Lower leg skin (tissue), 4 donors: ENCODE measurements around the gene CARS1. TPM values are rescaled to one million over a fixed set of nuclear protein-coding genes. Genes with fewer than 3 reads are reported as not detected.

ENCODE experiments used
- DNase-seq, 2 donors: peaks; one replicate each; pipeline ENCODE4 v3.0.0-alpha.2; 2019; ENCODE audit warnings: low spot score in 2 of 2
- H3K4me3 ChIP-seq: fragments of 200-600 bp; sonication (generic); 2 replicates; pipeline ENCODE4 v1.5.1; 2017; ENCODE audit warnings: mild to moderate bottlenecking, low read depth; ENCODE audit not compliant: poor library complexity, severe bottlenecking
- CTCF ChIP-seq, 3 donors: fragments of 450-650 bp; IDR thresholded peaks; one replicate each; pipeline ENCODE4 v1.5.1; 2016; ENCODE audit warnings: antibody characterized with exemption in 3 of 3, mild to moderate bottlenecking in 3 of 3, moderate library complexity in 2 of 3
- POLR2A ChIP-seq, 2 donors: fragments of 450-650 bp; IDR thresholded peaks; one replicate each; pipeline ENCODE4 v1.6.1; 2016 to 2017; ENCODE audit warnings: antibody characterized with exemption in 2 of 2, mild to moderate bottlenecking in 1 of 2, moderate library complexity in 1 of 2
- WGBS, 2 donors: methylation state at CpG; one replicate each; pipeline ENCODE4 v1.1.5; 2018; 5-methylcytosine and 5-hydroxymethylcytosine counted together
- intact Hi-C: fragments of 100-400 bp; cut with DNase I; formaldehyde crosslinking; loops from one replicate; pipeline ENCODE4 v1.15.0; 2023; ENCODE audit warnings: low total_unique reads
- total RNA-seq, 4 donors: library from RNA; depleted of rRNA; stranded (reverse); fragments of >200 nt; gene quantifications; one replicate each; pipeline ENCODE4 v1.1.0, GENCODE V29; 2016

CARS1 gene
- total RNA-seq, 4 donors from 2014 or later, result 56.7 to 63.0 (median 60.7) TPM

- no peak for TF ChIP-seq CTCF (IDR thresholded peaks at IDR 0.05)
- no peak for TF ChIP-seq POLR2A (IDR thresholded peaks at IDR 0.05)
- H3K4me3 ChIP-seq, result no peak overlapping the region
- no peak for DNase-seq
- intact Hi-C loops, result loop anchor here (10.0 kb wide), 1 partner anchor 63 kb away; no protein-coding TSS in a partner anchor
- 79 to 84% methylated on average over 9 of the region's 9 CpGs for WGBS, 2 donors
Measured at GRCh38 chr11:2951231-2952110, 105.8 kb downstream of the CARS1 start.

Other genes starting within 250 kb of the CARS1 start
- 10 to 100 TPM; 27.1 to 52.7 (median 31.4) TPM for gene CDKN1C, start 171.6 kb downstream of the CARS1 start, total RNA-seq
- 10 to 100 TPM in 1 of 4 donors, 1 to 10 TPM in 3; 5.1 to 16.0 (median 7.4) TPM for gene PHLDA2, start 128.0 kb downstream of the CARS1 start, total RNA-seq
- gene NAP1L4, start 65.1 kb downstream of the CARS1 start, total RNA-seq, result 10 to 100 TPM; 67.2 to 99.0 (median 82.4) TPM
- 10 to 100 TPM; 39.0 to 77.4 (median 64.2) TPM for gene OSBPL5, start 107.9 kb upstream of the CARS1 start, total RNA-seq
- not detected for gene MRGPRG, start 161.4 kb upstream of the CARS1 start, total RNA-seq
- not detected for gene MRGPRE, start 175.0 kb upstream of the CARS1 start, total RNA-seq